Ishikawa (cell line): Measurements from ENCODE around the gene NDUFV1.

Experiments
- CEBPB ChIP-seq: IDR thresholded peaks from 2 replicates; pipeline ENCODE4 v1.6.1; 2012
- FOXM1 ChIP-seq: IDR thresholded peaks from 2 replicates; pipeline ENCODE4 v1.6.1; 2012; ENCODE audit warnings: low read depth, borderline replicate concordance
- RAD21 ChIP-seq: IDR thresholded peaks from 2 replicates; pipeline ENCODE4 v1.6.1; 2012; ENCODE audit warnings: low read depth
- REST ChIP-seq: IDR thresholded peaks from 2 replicates; pipeline ENCODE4 v1.6.1; 2012; ENCODE audit warnings: low read depth, mild to moderate bottlenecking
- TAF1 ChIP-seq: IDR thresholded peaks from 2 replicates; pipeline ENCODE4 v1.6.1; 2012; ENCODE audit warnings: low read depth, mild to moderate bottlenecking
- TCF12 ChIP-seq: IDR thresholded peaks from 2 replicates; pipeline ENCODE4 v1.6.1; 2012; ENCODE audit warnings: low read depth

GRCh38 chr11:67612751-67613150, 6.0 kb downstream of the NDUFV1 start:
- TF ChIP-seq FOXM1 (no peak), REST (no peak), TCF12 (no peak), CEBPB (no peak), RAD21 (no peak), TAF1 (no peak)
